ENCODE data around the gene CHD9.

GRCh38 chr16:53035176-53035942, 19.4 kb upstream of the CHD9 start:
- TF ChIP-seq POLR2A (IDR thresholded peaks at IDR 0.05), result no peak
- TF ChIP-seq, protein P1, sequence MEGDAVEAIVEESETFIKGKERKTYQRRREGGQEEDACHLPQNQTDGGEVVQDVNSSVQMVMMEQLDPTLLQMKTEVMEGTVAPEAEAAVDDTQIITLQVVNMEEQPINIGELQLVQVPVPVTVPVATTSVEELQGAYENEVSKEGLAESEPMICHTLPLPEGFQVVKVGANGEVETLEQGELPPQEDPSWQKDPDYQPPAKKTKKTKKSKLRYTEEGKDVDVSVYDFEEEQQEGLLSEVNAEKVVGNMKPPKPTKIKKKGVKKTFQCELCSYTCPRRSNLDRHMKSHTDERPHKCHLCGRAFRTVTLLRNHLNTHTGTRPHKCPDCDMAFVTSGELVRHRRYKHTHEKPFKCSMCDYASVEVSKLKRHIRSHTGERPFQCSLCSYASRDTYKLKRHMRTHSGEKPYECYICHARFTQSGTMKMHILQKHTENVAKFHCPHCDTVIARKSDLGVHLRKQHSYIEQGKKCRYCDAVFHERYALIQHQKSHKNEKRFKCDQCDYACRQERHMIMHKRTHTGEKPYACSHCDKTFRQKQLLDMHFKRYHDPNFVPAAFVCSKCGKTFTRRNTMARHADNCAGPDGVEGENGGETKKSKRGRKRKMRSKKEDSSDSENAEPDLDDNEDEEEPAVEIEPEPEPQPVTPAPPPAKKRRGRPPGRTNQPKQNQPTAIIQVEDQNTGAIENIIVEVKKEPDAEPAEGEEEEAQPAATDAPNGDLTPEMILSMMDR (IDR thresholded peaks at IDR 0.05), result no peak
- TF ChIP-seq EP300 (IDR thresholded peaks at IDR 0.05), result no peak
